ENCODE data around the gene TOPAZ1.

Gene TOPAZ1

DNA sequence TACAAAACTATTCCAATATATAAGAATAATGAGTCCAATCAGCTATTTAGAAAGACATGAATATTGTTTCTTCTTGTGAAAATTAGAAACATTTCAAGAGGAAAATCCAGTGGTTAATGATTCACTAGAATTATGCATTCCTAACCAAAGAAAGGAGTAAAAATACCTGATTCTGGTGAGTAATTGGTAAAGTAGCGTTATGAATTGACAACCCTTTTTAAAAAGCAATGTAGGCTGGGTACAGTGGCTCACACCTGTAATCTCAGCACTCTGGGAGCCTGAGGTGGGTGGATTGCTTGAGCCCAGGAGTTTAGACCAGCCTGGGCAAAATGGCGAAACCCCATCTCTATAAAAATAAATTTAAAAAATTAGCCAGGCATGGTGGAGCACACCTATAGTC lies 43.3 kb downstream of the TOPAZ1 start:
- no peak overlapping the region for H3K4me3 ChIP-seq (ENCODE audit: low read depth, low read length)
- TF ChIP-seq, protein P1, sequence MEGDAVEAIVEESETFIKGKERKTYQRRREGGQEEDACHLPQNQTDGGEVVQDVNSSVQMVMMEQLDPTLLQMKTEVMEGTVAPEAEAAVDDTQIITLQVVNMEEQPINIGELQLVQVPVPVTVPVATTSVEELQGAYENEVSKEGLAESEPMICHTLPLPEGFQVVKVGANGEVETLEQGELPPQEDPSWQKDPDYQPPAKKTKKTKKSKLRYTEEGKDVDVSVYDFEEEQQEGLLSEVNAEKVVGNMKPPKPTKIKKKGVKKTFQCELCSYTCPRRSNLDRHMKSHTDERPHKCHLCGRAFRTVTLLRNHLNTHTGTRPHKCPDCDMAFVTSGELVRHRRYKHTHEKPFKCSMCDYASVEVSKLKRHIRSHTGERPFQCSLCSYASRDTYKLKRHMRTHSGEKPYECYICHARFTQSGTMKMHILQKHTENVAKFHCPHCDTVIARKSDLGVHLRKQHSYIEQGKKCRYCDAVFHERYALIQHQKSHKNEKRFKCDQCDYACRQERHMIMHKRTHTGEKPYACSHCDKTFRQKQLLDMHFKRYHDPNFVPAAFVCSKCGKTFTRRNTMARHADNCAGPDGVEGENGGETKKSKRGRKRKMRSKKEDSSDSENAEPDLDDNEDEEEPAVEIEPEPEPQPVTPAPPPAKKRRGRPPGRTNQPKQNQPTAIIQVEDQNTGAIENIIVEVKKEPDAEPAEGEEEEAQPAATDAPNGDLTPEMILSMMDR (IDR thresholded peaks at IDR 0.05; ENCODE audit: low read depth, low read length), result no peak
- in situ Hi-C loops (cut with HindIII; ENCODE audit: low sequenced_read_pairs), result no loop called here
- DNase-seq (ENCODE audit: low read depth, low spot score), result no peak

DNA sequence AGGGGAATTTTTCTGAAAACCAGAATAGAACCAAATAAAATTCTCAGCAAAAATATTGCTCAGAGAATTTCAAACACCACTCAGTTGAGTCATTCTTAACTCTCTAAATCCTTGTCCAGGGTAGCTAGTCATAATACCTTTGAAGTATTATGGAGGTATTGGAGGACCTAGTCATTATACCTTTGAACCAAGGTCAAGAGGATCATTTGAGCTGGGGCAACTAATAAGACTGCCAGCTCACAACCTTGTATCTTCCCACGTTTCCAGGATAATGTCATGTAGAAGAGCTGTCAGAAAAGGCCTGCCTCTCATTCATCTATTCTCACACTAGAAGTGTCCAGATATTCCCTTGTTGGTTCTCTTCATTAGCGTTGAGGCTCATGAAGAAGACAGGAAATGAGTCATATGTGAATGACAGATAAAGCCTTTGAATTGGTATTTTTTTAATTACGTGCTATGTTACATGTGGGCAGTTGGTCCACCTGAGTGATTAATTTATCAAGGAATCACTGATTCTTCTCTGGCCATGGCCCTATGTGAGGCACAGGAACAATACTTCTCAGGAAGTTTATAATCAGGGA lies 48.3 kb downstream of the TOPAZ1 start:
- DNase-seq (ENCODE audit: low read depth, low spot score), result no peak
- in situ Hi-C loops (cut with HindIII; ENCODE audit: low sequenced_read_pairs), result no loop called here
- TF ChIP-seq, protein P1 (IDR thresholded peaks at IDR 0.05; ENCODE audit: low read depth, low read length), result no peak

DNA sequence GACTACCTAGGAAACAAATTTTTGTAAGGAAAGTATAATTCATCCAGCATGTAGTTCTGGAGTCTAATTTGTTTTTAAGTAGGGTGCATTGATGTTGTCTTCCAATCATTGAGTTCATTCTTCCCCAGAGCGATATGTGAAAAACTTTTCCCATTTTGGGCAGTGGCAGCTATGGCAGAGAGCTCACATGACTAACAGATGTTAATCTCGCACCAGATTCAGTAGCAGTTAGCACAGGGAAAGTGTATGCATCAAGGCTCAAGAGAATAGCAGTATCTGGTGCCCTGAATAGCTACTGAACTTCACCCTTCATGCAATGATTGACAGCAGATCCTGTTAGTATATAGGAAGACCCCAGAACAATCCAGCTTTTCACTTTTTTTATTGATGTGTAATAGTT lies 50.6 kb downstream of the TOPAZ1 start:
- no peak for DNase-seq (ENCODE audit: low read depth, low spot score)
- in situ Hi-C loops (cut with HindIII; ENCODE audit: low sequenced_read_pairs), result no loop called here
- H3K4me3 ChIP-seq (ENCODE audit: low read depth, low read length), result no peak overlapping the region
- TF ChIP-seq, protein P1 (IDR thresholded peaks at IDR 0.05; ENCODE audit: low read depth, low read length), result no peak

More for the DNA sequence above, 48.3 kb downstream of the TOPAZ1 start:
- H3K4me3 ChIP-seq (ENCODE audit: low read depth, low read length), result no peak overlapping the region

DNA sequence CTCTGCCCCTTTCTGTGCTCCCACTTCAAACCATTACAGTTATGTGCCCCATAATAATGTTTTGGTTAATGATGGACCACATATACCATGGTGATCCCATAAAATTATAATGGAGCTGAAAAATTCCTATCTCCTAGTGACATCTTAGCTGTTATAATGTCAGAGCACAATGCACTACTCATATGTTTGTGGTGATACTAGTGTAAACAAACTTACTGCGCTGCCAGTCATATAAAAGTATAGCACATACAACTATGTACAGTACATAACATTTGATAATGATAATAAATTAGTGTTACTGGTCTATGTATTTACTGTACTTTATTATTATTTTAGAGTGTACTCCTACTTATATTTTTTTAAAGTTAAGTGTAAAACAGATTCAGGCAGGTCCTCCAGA lies 51.3 kb downstream of the TOPAZ1 start:
- DNase-seq (ENCODE audit: low read depth, low spot score), result no peak
- H3K4me3 ChIP-seq (ENCODE audit: low read depth, low read length), result no peak overlapping the region
- in situ Hi-C loops (cut with HindIII; ENCODE audit: low sequenced_read_pairs), result no loop called here
- TF ChIP-seq, protein P1 (IDR thresholded peaks at IDR 0.05; ENCODE audit: low read depth, low read length), result no peak

DNA sequence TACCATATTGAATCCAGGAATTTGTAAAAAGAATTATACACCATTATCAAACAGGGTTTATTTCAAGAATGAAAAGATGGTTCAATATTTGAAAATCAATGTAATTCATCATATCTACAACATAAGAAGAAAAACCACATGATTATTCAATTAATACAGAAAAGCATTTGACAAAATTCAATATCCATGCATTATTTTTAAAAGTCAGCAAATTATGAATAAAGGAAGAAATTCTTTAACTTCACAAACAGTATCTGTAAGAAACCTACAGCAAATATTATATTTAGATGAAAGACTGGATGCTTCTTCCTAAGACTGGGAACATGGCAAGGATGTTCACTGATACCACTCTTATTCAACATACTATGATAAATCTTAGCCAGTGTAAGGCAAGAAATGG lies 55.6 kb downstream of the TOPAZ1 start:
- no peak overlapping the region for H3K4me3 ChIP-seq (ENCODE audit: low read depth, low read length)
- in situ Hi-C loops (cut with HindIII; ENCODE audit: low sequenced_read_pairs), result no loop called here
- TF ChIP-seq, protein P1 (IDR thresholded peaks at IDR 0.05; ENCODE audit: low read depth, low read length), result no peak
- DNase-seq (ENCODE audit: low read depth, low spot score), result no peak

DNA sequence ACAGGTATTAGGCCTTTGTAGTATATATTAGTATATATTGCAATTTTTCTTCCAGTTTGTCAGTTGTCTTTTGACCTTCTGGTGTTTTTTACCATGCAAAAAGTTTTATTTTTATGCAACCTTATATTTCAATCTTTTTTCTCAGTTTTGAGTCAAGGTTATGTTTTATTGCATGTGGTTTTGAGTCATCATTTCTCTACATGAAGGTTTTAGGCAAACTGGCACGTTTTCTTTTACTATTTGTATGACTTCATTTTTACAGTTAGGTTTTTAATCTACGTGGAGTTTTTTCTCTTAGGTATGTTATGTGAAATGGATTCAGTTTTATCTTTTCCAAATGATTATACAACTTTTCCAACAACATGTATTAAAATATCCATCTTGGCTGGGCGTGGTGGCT lies 60.1 kb downstream of the TOPAZ1 start:
- no peak overlapping the region for H3K4me3 ChIP-seq (ENCODE audit: low read depth, low read length)
- TF ChIP-seq, protein P1 (IDR thresholded peaks at IDR 0.05; ENCODE audit: low read depth, low read length), result no peak
- in situ Hi-C loops (cut with HindIII; ENCODE audit: low sequenced_read_pairs), result no loop called here
- no peak for DNase-seq (ENCODE audit: low read depth, low spot score)

DNA sequence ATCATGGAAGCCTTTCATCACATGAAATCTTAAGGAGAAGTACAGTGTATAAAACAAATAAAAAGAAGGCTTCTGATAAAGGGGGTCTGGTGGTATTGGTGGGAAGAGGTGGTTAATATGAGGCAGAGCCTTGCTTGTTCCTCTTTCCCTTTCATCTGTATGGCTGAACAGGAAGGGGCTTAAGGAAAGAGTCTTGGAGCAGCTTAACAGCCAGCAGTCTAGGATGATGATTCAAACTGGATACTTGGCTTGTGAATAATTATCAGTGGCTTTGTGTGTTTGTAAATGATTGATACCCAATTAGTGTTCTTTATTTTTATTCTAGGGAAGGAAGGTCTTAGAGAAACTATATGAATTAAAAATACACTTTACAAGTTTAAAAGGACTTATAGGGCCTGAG lies 67.8 kb downstream of the TOPAZ1 start:
- no peak overlapping the region for H3K4me3 ChIP-seq (ENCODE audit: low read depth, low read length)
- in situ Hi-C loops (cut with HindIII; ENCODE audit: low sequenced_read_pairs), result no loop called here
- DNase-seq (ENCODE audit: low read depth, low spot score), result no peak
- TF ChIP-seq, protein P1 (IDR thresholded peaks at IDR 0.05; ENCODE audit: low read depth, low read length), result no peak
